Naive thymus-derived CD4-positive, alpha-beta T cell (primary cell): ENCODE results near the gene HSDL1. TPM values are rescaled to one million over a fixed set of nuclear protein-coding genes. Genes with fewer than 3 reads are reported as not detected.

Experiments used
- ATAC-seq: fragments of 150-1000 bp; cut with Tn5 transposase; 2 replicates; pipeline ENCODE4 v1.10.0; 2021; ENCODE audit warnings: mild to moderate bottlenecking, moderate library complexity
- CTCF ChIA-PET: fragments of 350-600 bp; sonication (Branson Sonifier 250); formaldehyde crosslinking; loops from one replicate; lab custom pipeline; 2021; ENCODE audit warnings: antibody characterized with exemption; lab: Charles Lee
- POLR2A ChIA-PET: fragments of 350-600 bp; sonication (Branson Sonifier 250); formaldehyde crosslinking; loops from one replicate; lab custom pipeline; 2021; ENCODE audit warnings: antibody characterized with exemption, inconsistent platforms; lab: Charles Lee
- DNase-seq, 9 donors: peaks; one replicate each; pipeline versions ENCODE4 v3.0.0 to v3.0.0-alpha.2; 2020 to 2022; ENCODE audit warnings: mixed read lengths in 1 of 9
- H3K27ac ChIP-seq: one replicate; pipeline ENCODE4 v1.7.0; 2013; ENCODE audit warnings: mild to moderate bottlenecking, low read depth, low read length, moderate library complexity
- H3K27me3 ChIP-seq, 2 donors: one replicate each; pipeline ENCODE4 v1.7.0; 2013; ENCODE audit warnings: low read length in 2 of 2, mild to moderate bottlenecking in 2 of 2, moderate library complexity in 2 of 2; ENCODE audit not compliant: control insufficient read depth in 2 of 2, insufficient read depth in 2 of 2
- H3K36me3 ChIP-seq, 3 experiments: 1 replicate in 2 of 3; 2 replicates in 1 of 3; pipeline ENCODE4 v1.7.0; 2013; ENCODE audit warnings: low read length in 3 of 3, mild to moderate bottlenecking in 3 of 3, moderate library complexity in 1 of 3; ENCODE audit not compliant: insufficient read depth in 3 of 3, control insufficient read depth in 2 of 3
- H3K4me1 ChIP-seq, 2 donors: one replicate each; pipeline ENCODE4 v1.7.0; 2013; ENCODE audit warnings: low read length in 2 of 2, mild to moderate bottlenecking in 2 of 2, moderate library complexity in 1 of 2; ENCODE audit not compliant: control insufficient read depth in 2 of 2, insufficient read depth in 2 of 2
- H3K4me3 ChIP-seq: 2 replicates; pipeline ENCODE4 v1.7.0; 2013; ENCODE audit warnings: mild to moderate bottlenecking, low read length
- H3K9me3 ChIP-seq, 3 experiments: 1 replicate in 2 of 3; 2 replicates in 1 of 3; pipeline ENCODE4 v1.7.0; 2013; ENCODE audit warnings: low read length in 3 of 3; ENCODE audit not compliant: control insufficient read depth in 2 of 3
- H3K27ac Mint-ChIP-seq, 9 donors: one replicate each; pipeline ENCODE4 v1.8.0; 2020 to 2022; ENCODE audit warnings: mixed read lengths in 9 of 9, mild to moderate bottlenecking in 8 of 9, moderate library complexity in 5 of 9, inconsistent platforms in 2 of 9
- H3K27me3 Mint-ChIP-seq, 5 donors: one replicate each; pipeline ENCODE4 v1.8.0; 2021 to 2022; ENCODE audit warnings: mixed read lengths in 5 of 5, mild to moderate bottlenecking in 1 of 5
- H3K36me3 Mint-ChIP-seq, 5 donors: one replicate each; pipeline ENCODE4 v1.8.0; 2020 to 2022; ENCODE audit warnings: mixed read lengths in 5 of 5, mild to moderate bottlenecking in 3 of 5, inconsistent platforms in 1 of 5
- H3K4me1 Mint-ChIP-seq, 7 donors: one replicate each; pipeline ENCODE4 v1.8.0; 2020 to 2022; ENCODE audit warnings: mixed read lengths in 7 of 7, mild to moderate bottlenecking in 3 of 7, inconsistent platforms in 1 of 7
- H3K4me3 Mint-ChIP-seq, 10 donors: one replicate each; pipeline ENCODE4 v1.8.0; 2020 to 2022; ENCODE audit warnings: mild to moderate bottlenecking in 10 of 10, mixed read lengths in 10 of 10, moderate library complexity in 6 of 10, inconsistent platforms in 2 of 10
- H3K9me3 Mint-ChIP-seq, 11 donors: one replicate each; pipeline ENCODE4 v1.8.0; 2020 to 2022; ENCODE audit warnings: mixed read lengths in 11 of 11, mild to moderate bottlenecking in 4 of 11, inconsistent platforms in 1 of 11, moderate library complexity in 1 of 11
- intact Hi-C, 2 donors: fragments of 100-400 bp; cut with micrococcal nuclease; formaldehyde crosslinking; loops; one replicate each; pipeline ENCODE4 v1.15.1; 2023
- polyA plus RNA-seq, 2 donors: library from polyadenylated mRNA; unstranded; fragments of 300-500 nt; fragmentation: Illumina TruSeq; gene quantifications; one replicate each; pipeline ENCODE4 v1.2.3, GENCODE V29; 2021
- total RNA-seq, 6 experiments: library from RNA in 5 of 6; stranded (reverse) in 5 of 6; gene quantifications; 1 replicate in 5 of 6; 2 replicates in 1 of 6; pipeline ENCODE4 v1.2.3 and lab custom pipeline; 2021 to 2026

HSDL1 gene
- total and polyA plus RNA-seq, 7 experiments from 2014 or later, result 10.1 to 26.6 (median 13.6) TPM

DNA sequence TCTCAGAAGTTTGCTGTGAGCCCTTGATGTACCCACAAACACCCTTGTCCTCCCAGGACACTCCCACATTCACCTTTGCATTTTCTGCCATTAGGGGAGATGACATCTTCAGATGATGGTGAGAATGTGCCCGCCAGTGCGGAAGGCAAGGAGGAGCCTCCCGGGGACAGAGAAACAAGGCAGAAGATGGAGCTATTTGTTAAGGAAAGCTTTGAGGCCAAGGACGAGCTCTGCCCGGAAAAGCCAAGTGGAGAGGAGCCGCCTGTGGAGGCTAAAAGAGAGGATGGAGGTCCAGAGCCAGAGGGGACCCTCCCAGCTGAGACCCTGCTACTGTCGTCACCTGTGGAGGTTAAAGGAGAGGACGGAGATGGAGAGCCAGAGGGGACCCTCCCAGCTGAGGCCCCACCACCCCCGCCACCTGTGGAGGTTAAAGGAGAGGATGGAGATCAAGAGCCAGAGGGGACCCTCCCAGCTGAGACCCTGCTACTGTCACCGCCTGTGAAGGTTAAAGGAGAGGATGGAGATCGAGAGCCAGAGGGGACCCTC is 24.9 kb upstream of the HSDL1 start:
- no peak overlapping the region for H3K27ac Mint-ChIP-seq
- CTCF ChIA-PET, result interaction anchor here (1.1 kb wide), 1 partner anchor 80 kb away, joined by 3 read pairs; no protein-coding TSS in a partner anchor
- POLR2A ChIA-PET, result no interaction called here
- Histone ChIP-seq H3K27me3 (no peaks in the 10 kb centered on the region), H3K27ac (no peak overlapping the region), H3K4me1 (no peaks in the 10 kb centered on the region), H3K36me3 (no peaks in the 10 kb centered on the region), H3K4me3 (no peak overlapping the region), H3K9me3 (no peaks in the 10 kb centered on the region)
- H3K4me3 Mint-ChIP-seq, result no peak overlapping the region
- ATAC-seq (no peak), DNase-seq (no peak)
- no peaks in the 10 kb centered on the region for H3K4me1 Mint-ChIP-seq
- no peaks in the 10 kb centered on the region for H3K36me3 Mint-ChIP-seq
- peaks cover 11 to 19% (median 11%) of the 10 kb centered on the region in 5 donors for H3K27me3 Mint-ChIP-seq
- H3K9me3 Mint-ChIP-seq, result no peaks in the 10 kb centered on the region
- intact Hi-C loops, result no loop called here

DNA sequence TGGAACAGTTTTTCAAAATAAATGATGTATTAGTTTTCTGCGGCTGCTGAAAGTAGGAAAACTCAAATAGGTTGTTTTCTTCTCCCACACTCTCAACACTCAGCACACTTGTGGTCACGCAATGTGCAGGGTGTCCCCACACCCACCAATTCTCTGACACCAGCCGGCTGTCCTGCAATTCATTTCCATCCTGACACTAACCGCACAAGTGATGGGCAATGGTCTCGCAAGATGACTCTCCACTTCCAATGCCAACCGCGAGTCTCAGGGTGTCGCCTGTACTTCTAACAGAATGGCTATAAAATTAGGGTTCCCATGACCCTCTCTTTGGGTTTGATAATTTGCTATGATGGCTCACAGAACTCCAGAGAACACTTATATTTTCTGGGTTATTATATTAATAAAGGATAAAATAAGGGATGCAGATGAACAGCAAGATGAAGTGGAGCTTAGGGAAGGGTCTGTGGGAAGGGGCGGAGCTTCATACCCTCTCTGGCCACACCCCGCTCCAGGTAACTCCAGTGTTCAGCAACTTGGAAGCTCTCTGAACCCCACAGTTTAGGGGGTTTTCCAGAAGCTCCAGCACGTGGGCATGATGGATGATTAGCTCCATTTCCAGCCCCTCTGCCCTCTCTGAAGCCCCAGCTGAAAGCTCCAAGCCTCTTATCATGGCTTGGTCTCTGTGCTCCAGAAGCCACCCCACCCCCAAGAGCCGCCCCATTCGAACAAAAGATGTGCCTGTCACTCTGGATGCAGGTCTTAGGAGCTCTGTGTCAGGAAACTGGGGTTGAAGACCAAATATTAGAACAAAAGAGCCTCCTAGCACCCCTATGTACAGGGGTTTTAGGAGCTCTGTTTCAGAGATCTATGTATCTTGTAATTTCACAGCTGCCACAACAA is 22.1 kb upstream of the HSDL1 start:
- intact Hi-C loops, result no loop called here
- ATAC-seq, result no peak

GRCh38 chr16:84165746-84166145 is 20.8 kb upstream of the HSDL1 start:
- H3K27me3 Mint-ChIP-seq, result peaks cover 7 to 30% (median 21%) of the 10 kb centered on the region in 5 donors
- no peaks in the 10 kb centered on the region for H3K9me3 Mint-ChIP-seq
- no peaks in the 10 kb centered on the region for H3K4me1 Mint-ChIP-seq
- ChIA-PET POLR2A (no interaction called here), CTCF (no interaction called here)
- ATAC-seq (no peak), DNase-seq (no peak)
- no peak overlapping the region for H3K4me3 Mint-ChIP-seq
- Histone ChIP-seq H3K4me1 (no peaks in the 10 kb centered on the region), H3K4me3 (no peak overlapping the region), H3K9me3 (no peaks in the 10 kb centered on the region), H3K27ac (no peak overlapping the region), H3K36me3 (no peaks in the 10 kb centered on the region), H3K27me3 (no peaks in the 10 kb centered on the region)
- no peaks in the 10 kb centered on the region for H3K36me3 Mint-ChIP-seq
- intact Hi-C loops, result no loop called here
- H3K27ac Mint-ChIP-seq, result peak overlapping the region in 1 of 9 donors; percentile 19

More for the DNA sequence above, 22.1 kb upstream of the HSDL1 start:
- H3K36me3 Mint-ChIP-seq, result no peaks in the 10 kb centered on the region
- POLR2A ChIA-PET, result no interaction called here
- no peaks in the 10 kb centered on the region for H3K4me1 Mint-ChIP-seq
- Histone ChIP-seq H3K27me3 (no peaks in the 10 kb centered on the region), H3K4me1 (no peaks in the 10 kb centered on the region), H3K9me3 (no peaks in the 10 kb centered on the region), H3K27ac (no peak overlapping the region), H3K36me3 (no peaks in the 10 kb centered on the region), H3K4me3 (no peak overlapping the region)
- DNase-seq, result no peak
- no peak overlapping the region for H3K27ac Mint-ChIP-seq
- no peaks in the 10 kb centered on the region for H3K9me3 Mint-ChIP-seq
- no peak overlapping the region for H3K4me3 Mint-ChIP-seq
- CTCF ChIA-PET, result no interaction called here
- H3K27me3 Mint-ChIP-seq, result peaks cover 10 to 25% (median 15%) of the 10 kb centered on the region in 5 donors

GRCh38 chr16:84161801-84162200 is 16.8 kb upstream of the HSDL1 start:
- H3K36me3 ChIP-seq, result no peaks in the 10 kb centered on the region
- no peaks in the 10 kb centered on the region for H3K4me1 Mint-ChIP-seq
- CTCF ChIA-PET, result no interaction called here
- H3K27me3 Mint-ChIP-seq, result peaks cover 11 to 50% (median 23%) of the 10 kb centered on the region in 5 donors
- no peaks in the 10 kb centered on the region for H3K9me3 Mint-ChIP-seq
- no peaks in the 10 kb centered on the region for H3K9me3 ChIP-seq
- H3K36me3 Mint-ChIP-seq, result no peaks in the 10 kb centered on the region
- intact Hi-C loops, result no loop called here
- H3K27ac ChIP-seq, result no peak overlapping the region
- ATAC-seq, result no peak
- POLR2A ChIA-PET, result no interaction called here
- no peak overlapping the region for H3K4me3 ChIP-seq
- H3K4me3 Mint-ChIP-seq, result no peak overlapping the region
- no peak for DNase-seq
- no peaks in the 10 kb centered on the region for H3K4me1 ChIP-seq
- no peak overlapping the region for H3K27ac Mint-ChIP-seq
- H3K27me3 ChIP-seq, result no peaks in the 10 kb centered on the region

GRCh38 chr16:84161037-84161436 is 16.1 kb upstream of the HSDL1 start:
- CTCF ChIA-PET, result no interaction called here
- no peak overlapping the region for H3K4me3 ChIP-seq
- no peaks in the 10 kb centered on the region for H3K36me3 Mint-ChIP-seq
- ATAC-seq (no peak), DNase-seq (no peak)
- no peaks in the 10 kb centered on the region for H3K27me3 ChIP-seq
- H3K36me3 ChIP-seq, result no peaks in the 10 kb centered on the region
- H3K27me3 Mint-ChIP-seq, result peaks cover 11 to 52% (median 26%) of the 10 kb centered on the region in 5 donors
- no peak overlapping the region for H3K27ac ChIP-seq
- no peaks in the 10 kb centered on the region for H3K9me3 ChIP-seq
- POLR2A ChIA-PET, result no interaction called here
- no peak overlapping the region for H3K27ac Mint-ChIP-seq
- no peaks in the 10 kb centered on the region for H3K9me3 Mint-ChIP-seq
- intact Hi-C loops, result no loop called here
- H3K4me1 Mint-ChIP-seq, result no peaks in the 10 kb centered on the region
- no peaks in the 10 kb centered on the region for H3K4me1 ChIP-seq
- H3K4me3 Mint-ChIP-seq, result no peak overlapping the region

DNA sequence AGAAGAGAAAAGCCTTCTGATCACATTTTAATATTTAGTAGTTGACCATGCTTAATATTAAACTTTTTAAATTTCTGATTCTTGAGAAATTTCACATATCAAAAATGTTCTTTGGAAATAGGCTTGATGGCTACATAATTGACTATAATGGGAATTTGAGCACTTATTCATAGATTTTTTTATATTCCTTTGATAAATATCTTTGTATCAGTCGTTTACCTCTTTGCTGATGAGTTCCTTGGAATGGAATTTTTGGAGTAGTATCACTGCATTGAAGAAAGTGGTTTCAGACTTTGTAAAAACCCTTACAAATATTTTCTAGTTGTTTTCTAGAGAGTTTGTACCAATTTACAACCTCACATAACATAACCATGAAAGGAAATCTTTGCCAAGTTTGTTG is 14.8 kb upstream of the HSDL1 start:
- H3K27ac Mint-ChIP-seq, result no peak overlapping the region
- H3K9me3 Mint-ChIP-seq, result no peaks in the 10 kb centered on the region
- POLR2A ChIA-PET, result no interaction called here
- Histone ChIP-seq H3K36me3 (no peaks in the 10 kb centered on the region), H3K27me3 (no peaks in the 10 kb centered on the region), H3K4me3 (no peak overlapping the region), H3K27ac (no peak overlapping the region), H3K4me1 (no peaks in the 10 kb centered on the region), H3K9me3 (no peaks in the 10 kb centered on the region)
- ATAC-seq, result no peak
- H3K4me1 Mint-ChIP-seq, result no peaks in the 10 kb centered on the region
- intact Hi-C loops, result no loop called here
- H3K4me3 Mint-ChIP-seq, result no peak overlapping the region
- H3K27me3 Mint-ChIP-seq, result peaks cover 11 to 55% (median 20%) of the 10 kb centered on the region in 5 donors
- H3K36me3 Mint-ChIP-seq, result no peaks in the 10 kb centered on the region
- no peak for DNase-seq
- CTCF ChIA-PET, result no interaction called here
